NCI-H2196 treated with DMSO at 0.1 percent for 48 hours (cell line): ENCODE data around the gene PADI4.
"Not testable (repeated sequence)": the region's sequence is repeated elsewhere in the genome, so short reads cannot be mapped to it uniquely, and the experiment has no call there.

Experiments
- DNase-seq: peaks from one replicate; lab custom pipeline; 2025; ENCODE audit not compliant: unreplicated experiment; lab: John Stamatoyannopoulos, UW

Gene PADI4

GRCh38 chr1:17310068-17310640 is 2.2 kb downstream of the PADI4 start:
- DNase-seq, result no peak

- no peak for DNase-seq
Measured at GRCh38 chr1:17313530-17314309, 5.7 kb downstream of the PADI4 start.

- no peak for DNase-seq
Measured at GRCh38 chr1:17314491-17314971, 6.5 kb downstream of the PADI4 start.

GRCh38 chr1:17315542-17316130 is 7.6 kb downstream of the PADI4 start:
- no peak for DNase-seq

GRCh38 chr1:17316704-17317103 is 8.7 kb downstream of the PADI4 start:
- no peak for DNase-seq

- no peak for DNase-seq
Measured at GRCh38 chr1:17318262-17318661, 10.3 kb downstream of the PADI4 start.

GRCh38 chr1:17319561-17320350 is 11.8 kb downstream of the PADI4 start:
- DNase-seq, result no peak

GRCh38 chr1:17321857-17322390 is 13.9 kb downstream of the PADI4 start:
- DNase-seq, result not testable (repeated sequence)

GRCh38 chr1:17328855-17329254 is 20.9 kb downstream of the PADI4 start:
- DNase-seq, result no peak

- DNase-seq, result no peak
Measured at GRCh38 chr1:17329610-17330009, 21.6 kb downstream of the PADI4 start.

GRCh38 chr1:17330856-17331255 is 22.9 kb downstream of the PADI4 start:
- DNase-seq, result no peak

- no peak for DNase-seq
Measured at GRCh38 chr1:17333081-17333480, 25.1 kb downstream of the PADI4 start.

GRCh38 chr1:17335821-17336710 is 28.1 kb downstream of the PADI4 start:
- DNase-seq, result peak; percentile 45

- DNase-seq, result no peak
Measured at GRCh38 chr1:17338706-17339493, 30.9 kb downstream of the PADI4 start.

GRCh38 chr1:17339521-17339920 is 31.5 kb downstream of the PADI4 start:
- no peak for DNase-seq

GRCh38 chr1:17340358-17340757 is 32.4 kb downstream of the PADI4 start:
- DNase-seq, result no peak

GRCh38 chr1:17342014-17342441 is 34.0 kb downstream of the PADI4 start:
- DNase-seq, result no peak

GRCh38 chr1:17345506-17345905 is 37.5 kb downstream of the PADI4 start:
- not testable (repeated sequence) for DNase-seq

- no peak for DNase-seq
Measured at GRCh38 chr1:17346046-17346789, 38.2 kb downstream of the PADI4 start.
